ENCODE results near the gene LIMK2.

The LIMK2 gene

GRCh38 chr22:31275576-31275975 lies 63.5 kb downstream of the LIMK2 start:
- no peak for DNase-seq

DNA sequence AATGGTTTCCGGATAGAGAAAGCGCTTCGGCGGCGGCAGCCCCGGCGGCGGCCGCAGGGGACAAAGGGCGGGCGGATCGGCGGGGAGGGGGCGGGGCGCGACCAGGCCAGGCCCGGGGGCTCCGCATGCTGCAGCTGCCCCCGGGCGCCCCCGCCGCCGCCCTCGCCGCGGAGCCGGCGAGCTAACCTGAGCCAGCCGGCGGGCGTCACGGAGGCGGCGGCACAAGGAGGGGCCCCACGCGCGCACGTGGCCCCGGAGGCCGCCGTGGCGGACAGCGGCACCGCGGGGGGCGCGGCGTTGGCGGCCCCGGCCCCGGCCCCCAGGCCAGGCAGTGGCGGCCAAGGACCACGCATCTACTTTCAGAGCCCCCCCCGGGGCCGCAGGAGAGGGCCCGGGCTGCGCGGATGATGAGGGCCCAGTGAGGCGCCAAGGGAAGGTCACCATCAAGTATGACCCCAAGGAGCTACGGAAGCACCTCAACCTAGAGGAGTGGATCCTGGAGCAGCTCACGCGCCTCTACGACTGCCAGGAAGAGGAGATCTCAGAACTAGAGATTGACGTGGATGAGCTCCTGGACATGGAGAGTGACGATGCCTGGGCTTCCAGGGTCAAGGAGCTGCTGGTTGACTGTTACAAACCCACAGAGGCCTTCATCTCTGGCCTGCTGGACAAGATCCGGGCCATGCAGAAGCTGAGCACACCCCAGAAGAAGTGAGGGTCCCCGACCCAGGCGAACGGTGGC lies 64.5 kb downstream of the LIMK2 start:
- no peak for DNase-seq

GRCh38 chr22:31277741-31278140 lies 65.6 kb downstream of the LIMK2 start:
- DNase-seq, result no peak

GRCh38 chr22:31278151-31278621 lies 66.1 kb downstream of the LIMK2 start:
- no peak for DNase-seq

DNA sequence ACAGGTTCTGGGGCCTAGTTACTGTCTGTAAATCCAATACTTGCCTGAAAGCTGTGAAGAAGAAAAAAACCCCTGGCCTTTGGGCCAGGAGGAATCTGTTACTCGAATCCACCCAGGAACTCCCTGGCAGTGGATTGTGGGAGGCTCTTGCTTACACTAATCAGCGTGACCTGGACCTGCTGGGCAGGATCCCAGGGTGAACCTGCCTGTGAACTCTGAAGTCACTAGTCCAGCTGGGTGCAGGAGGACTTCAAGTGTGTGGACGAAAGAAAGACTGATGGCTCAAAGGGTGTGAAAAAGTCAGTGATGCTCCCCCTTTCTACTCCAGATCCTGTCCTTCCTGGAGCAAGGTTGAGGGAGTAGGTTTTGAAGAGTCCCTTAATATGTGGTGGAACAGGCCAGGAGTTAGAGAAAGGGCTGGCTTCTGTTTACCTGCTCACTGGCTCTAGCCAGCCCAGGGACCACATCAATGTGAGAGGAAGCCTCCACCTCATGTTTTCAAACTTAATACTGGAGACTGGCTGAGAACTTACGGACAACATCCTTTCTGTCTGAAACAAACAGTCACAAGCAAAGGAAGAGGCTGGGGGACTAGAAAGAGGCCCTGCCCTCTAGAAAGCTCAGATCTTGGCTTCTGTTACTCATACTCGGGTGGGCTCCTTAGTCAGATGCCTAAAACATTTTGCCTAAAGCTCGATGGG lies 66.7 kb downstream of the LIMK2 start:
- no peak for DNase-seq

GRCh38 chr22:31279327-31279669 lies 67.2 kb downstream of the LIMK2 start:
- no peak for DNase-seq

DNA sequence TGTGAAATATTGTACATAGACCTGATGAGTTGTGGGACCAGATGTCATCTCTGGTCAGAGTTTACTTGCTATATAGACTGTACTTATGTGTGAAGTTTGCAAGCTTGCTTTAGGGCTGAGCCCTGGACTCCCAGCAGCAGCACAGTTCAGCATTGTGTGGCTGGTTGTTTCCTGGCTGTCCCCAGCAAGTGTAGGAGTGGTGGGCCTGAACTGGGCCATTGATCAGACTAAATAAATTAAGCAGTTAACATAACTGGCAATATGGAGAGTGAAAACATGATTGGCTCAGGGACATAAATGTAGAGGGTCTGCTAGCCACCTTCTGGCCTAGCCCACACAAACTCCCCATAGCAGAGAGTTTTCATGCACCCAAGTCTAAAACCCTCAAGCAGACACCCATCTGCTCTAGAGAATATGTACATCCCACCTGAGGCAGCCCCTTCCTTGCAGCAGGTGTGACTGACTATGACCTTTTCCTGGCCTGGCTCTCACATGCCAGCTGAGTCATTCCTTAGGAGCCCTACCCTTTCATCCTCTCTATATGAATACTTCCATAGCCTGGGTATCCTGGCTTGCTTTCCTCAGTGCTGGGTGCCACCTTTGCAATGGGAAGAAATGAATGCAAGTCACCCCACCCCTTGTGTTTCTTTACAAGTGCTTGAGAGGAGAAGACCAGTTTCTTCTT lies 67.9 kb downstream of the LIMK2 start:
- DNase-seq, result no peak

DNA sequence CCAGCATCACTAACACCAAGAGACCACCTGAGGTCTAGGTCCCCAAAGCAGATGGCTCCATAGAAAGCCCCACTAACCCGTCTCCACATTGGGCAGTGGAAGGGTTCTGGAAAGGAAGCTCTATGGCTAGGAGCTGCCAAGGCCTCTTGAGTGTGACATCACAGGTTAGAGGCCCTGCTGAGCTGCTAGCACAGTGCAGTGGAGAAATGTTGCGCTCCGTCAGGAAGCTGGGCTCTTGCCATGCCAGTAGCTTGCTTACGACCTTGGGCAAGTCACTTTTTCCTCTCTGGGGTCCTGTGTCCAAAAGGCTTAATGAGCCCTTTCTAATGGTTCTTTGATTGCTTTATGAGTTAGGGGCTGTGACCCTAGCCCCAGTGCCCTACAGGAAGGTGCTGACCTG lies 69.6 kb downstream of the LIMK2 start:
- DNase-seq, result no peak

GRCh38 chr22:31282748-31283468 lies 70.8 kb downstream of the LIMK2 start:
- DNase-seq, result no peak

GRCh38 chr22:31284281-31285155 lies 72.4 kb downstream of the LIMK2 start:
- DNase-seq, result no peak

DNA sequence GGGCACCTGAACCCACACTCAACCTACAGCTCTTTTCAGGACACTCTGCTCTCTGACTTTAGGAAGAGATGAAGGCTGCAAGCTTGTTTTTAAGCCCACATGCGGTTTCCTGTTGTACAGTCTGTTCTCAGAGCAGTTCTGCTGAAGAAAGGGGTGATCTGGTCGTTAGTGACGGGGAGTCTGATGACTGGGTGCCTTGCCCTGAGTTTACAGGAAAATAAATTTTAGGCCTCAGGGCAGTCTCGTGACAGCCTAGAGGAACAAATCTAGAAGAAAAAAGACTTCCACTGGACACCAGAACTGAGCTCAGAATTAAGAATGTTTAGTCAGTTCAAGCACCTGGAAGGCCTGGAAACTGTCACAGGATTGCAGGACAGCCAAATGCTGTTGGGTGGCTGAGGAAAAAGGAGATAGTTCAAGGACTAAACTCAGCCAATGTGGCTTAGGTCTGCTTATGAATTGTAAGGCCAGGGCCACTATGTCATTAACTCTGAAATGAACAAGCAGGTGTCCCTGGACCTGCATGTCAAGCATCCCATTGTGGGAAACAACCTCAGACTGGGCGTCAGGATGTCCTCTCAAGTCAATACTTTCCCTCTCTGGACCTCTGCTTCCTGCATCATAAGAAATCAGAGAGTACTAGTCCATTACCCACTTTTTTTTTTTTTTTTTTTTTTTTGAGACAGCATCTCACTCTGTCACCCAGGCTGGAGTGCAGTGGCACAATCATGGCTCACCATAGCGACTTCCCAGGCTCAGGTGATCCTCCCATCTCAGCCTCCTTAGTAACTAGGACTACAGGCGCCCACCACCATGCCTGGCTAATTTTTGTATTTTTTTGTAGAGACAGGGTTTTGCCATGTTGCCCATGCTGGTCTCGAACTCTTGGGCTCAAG lies 74.5 kb downstream of the LIMK2 start:
- no peak for DNase-seq

- DNase-seq, result no peak
Observed at GRCh38 chr22:31287818-31288495, 75.9 kb downstream of the LIMK2 start.

GRCh38 chr22:31288496-31289240 lies 76.6 kb downstream of the LIMK2 start:
- DNase-seq, result no peak

GRCh38 chr22:31289344-31289743 lies 77.2 kb downstream of the LIMK2 start:
- no peak for DNase-seq

- DNase-seq, result peak; percentile 39 to 81
Observed at GRCh38 chr22:31290494-31291471, 78.7 kb downstream of the LIMK2 start.

- no peak for DNase-seq
Observed at GRCh38 chr22:31291481-31292235, 79.6 kb downstream of the LIMK2 start.

- DNase-seq, result peak; percentile 77 to 96
Observed at GRCh38 chr22:31292236-31292989, 80.3 kb downstream of the LIMK2 start, which contains the start of gene PIK3IP1. PIK3IP1 (minus strand) TSS chr22:31292488; CDS start chr22:31292344, 144 bp downstream.

Data from cerebellar nuclear complex (tissue), 1 donor.